Measurements from ENCODE around the gene DRG2.

Gene DRG2

DNA sequence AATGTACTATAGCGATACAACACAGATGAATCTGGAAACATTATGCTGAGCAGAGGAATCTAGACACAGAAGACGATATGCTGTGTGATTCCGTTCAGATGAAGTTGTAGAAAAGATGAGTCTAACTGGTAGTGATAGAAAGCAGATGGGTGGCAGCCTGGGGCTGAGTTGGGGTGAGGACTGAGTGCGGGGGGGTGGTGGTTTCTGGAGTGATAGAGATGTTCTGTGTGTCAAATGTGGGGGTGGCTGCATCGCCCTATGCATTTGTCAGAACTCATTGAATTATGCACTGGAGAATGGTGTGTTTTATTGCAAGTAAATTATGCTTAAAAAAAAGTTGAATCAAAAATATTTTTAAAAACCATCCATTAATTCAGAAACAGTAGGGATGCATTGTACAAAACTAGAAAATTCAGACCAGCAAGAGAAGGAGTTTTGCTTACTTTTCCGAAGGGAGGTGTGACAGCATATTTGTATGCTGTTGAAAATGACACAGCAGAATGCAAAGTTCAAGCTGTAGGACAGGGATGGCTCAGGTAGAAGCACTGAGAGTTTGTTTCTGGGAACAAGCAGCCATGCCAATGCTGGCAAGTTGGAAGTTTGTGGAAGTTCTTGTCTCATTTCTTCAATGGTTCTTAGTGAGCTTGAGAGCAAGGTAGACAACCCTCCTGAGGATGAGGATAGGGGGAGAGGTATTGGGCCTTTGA, 13.0 kb upstream of the DRG2 start:
- in situ Hi-C loops (cut with HindIII; ENCODE audit: low sequenced_read_pairs): no loop called here

DNA sequence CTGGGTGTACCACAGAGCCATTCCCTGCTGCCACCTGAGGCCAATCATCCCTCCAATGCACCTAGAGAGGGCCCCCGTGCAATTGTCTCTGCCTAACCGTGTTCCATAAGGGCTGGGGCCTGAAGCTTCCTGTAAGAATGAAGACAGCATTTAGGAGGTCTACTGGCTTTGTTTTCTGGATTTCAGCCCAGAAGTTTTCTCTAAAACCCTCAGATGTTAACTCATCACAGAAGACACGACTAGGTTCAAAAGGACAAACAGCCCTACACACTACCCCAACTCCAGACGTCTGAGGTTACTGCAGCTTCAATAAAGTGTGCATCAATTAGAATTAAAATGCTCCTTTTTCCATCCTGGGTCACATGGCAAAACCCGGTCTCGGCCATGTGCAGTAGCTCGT, 10.8 kb upstream of the DRG2 start:
- in situ Hi-C loops (cut with HindIII; ENCODE audit: low sequenced_read_pairs): no loop called here

DNA sequence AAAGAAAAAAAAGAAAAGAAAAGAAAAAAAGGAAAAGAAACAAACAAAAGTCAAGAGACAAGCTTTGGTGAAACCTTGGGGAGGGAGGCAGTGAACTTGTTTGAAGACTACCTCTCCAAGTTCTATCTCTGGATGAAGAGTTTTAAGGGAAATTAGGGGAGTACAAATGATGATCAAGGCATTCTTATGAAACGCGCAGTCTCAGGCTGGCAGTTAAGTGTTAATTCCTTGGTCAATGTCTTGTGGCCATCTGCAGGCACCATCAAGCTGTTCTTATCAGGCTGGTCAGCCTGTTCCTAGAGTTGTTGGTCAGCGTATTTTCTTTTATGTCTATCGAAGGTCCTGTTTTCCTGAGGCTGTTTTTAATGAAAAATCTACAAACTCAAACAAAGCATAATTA, 8.2 kb upstream of the DRG2 start:
- in situ Hi-C loops (cut with HindIII; ENCODE audit: low sequenced_read_pairs): no loop called here

DNA sequence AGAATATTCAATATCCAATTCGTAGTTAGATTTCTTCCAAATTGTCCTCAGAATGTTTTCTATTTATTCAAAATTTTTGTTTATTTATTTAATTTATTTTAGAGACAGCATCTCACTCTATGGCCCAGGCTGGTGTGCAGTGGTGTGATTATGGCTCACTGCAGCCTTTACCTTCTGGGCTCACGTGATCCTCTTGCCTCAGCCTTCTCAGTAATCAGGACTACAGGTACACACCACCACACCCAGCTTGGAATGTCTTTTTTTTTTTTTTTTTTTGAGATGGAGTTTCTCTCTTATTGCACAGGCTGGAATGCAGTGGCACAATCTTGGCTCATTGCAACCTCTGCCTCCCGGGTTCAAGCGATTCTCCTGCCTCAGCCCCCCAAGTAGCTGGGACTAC, 3.5 kb upstream of the DRG2 start:
- in situ Hi-C loops (cut with HindIII; ENCODE audit: low sequenced_read_pairs): no loop called here

DNA sequence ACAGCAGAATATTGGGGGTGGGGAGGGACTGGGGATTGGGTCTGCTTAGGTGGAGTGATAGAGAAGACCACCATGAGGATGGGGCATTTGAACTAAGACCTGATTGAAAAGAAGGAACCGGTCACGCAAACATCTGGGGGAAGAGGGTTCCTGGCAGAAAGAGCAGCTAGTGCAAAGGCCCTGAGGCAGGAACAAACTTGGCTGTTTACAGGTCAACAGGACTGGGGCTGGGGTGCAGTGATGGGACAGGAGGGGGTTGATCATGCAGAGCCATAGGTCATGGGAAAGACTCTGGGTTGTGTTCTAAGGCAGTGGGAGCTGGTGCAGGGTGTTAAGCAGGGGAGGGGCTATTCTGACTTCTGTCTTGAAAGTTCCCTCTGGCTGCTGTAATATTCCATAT, 1.9 kb downstream of the DRG2 start:
- in situ Hi-C loops (cut with HindIII; ENCODE audit: low sequenced_read_pairs): no loop called here

DNA sequence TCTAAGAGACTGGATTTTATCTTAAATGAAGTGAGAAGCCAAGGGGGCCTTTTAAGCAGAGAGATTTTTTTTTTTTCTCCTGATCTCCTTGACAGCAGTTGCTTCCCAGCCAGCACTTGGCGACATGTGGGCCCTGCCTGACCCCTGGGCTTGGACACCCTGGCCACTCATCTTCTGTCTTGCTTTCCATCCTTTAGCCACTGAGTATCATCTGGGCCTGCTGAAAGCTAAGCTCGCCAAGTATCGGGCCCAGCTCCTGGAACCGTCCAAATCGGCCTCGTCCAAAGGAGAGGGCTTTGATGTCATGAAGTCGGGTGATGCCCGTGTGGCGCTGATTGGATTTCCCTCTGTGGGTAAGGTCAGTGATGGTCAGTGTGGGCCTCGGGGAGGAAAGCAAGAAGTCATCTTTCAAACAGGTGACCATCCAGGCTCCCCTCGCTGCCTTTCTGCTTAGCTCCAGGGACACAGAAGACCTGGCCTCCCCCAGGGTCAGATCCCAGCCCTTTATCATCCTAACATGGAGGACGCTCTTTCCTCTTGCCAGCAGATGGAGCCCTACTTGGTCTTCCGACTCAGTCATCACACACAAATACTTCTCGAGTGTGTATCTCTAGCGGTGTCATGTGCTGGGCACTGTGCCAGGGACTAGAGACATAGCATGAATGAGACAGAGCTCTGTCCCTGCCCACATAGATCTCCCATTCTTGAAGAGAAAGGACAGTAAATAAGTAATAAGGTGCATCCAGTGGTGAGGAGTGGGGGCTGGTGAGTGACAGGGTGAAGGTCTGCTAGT, 6.1 kb downstream of the DRG2 start:
- in situ Hi-C loops (cut with HindIII; ENCODE audit: low sequenced_read_pairs): no loop called here

DNA sequence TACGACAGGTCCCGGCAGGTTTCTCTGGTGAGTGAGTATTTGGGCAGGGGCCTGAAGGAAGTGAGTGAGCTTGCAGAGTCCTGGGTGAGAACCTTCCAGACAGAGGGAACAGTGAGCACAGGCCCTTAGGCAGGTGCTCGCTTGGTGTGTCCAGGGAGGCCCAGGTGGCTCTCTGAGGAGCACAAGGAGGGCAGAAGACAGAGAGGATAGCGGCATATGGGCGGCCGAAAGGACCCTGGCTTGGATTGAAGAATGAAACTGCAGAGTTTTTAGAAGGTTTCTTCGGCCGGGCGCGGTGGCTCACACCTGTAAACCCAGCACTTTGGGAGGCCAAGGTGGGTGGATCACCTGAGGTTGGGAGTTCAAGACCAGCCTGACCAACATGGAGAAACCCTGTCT, 6.7 kb downstream of the DRG2 start:
- in situ Hi-C loops (cut with HindIII; ENCODE audit: low sequenced_read_pairs): no loop called here

DNA sequence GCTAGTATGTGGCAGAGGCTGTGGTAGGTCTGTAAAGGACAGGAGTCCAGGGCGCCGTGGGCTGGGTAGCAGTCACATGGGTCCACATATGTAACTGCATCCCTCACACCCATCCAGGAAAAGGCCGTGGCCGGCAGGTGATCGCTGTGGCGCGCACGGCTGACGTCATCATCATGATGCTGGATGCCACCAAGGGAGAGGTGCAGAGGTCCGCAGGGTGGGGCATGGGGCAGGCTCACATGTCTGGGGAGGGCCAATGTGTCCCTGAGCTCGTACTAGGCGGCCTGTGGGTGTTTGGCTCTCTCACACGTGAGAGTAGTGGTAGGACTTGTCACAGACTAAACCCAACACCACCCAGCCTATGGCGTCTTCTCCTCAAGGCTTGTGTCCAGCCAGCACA, 11.8 kb downstream of the DRG2 start:
- in situ Hi-C loops (cut with HindIII; ENCODE audit: low sequenced_read_pairs): no loop called here

DNA sequence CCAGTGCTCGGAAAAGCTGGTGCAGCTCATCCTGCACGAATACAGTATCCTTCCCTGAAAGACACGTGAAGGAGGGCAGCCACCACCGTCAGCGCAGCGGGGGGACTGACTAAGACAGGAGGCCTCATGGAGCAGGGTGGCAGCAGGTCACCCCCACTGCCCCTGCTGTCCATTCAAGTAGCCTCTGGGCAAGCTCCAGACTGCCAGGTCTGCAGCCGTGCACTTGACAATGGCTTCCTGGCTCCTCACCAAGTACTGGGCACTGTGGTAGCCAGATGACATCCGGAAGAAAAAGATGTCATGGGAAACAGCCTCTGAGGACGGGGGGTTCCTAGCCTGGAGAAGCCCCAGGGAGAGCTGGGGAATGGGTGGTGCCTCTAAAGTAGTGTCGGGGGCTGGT, 12.9 kb downstream of the DRG2 start:
- in situ Hi-C loops (cut with HindIII; ENCODE audit: low sequenced_read_pairs): loop anchor here (10.0 kb wide), 1 partner anchor 174 kb away; no protein-coding TSS in a partner anchor

DNA sequence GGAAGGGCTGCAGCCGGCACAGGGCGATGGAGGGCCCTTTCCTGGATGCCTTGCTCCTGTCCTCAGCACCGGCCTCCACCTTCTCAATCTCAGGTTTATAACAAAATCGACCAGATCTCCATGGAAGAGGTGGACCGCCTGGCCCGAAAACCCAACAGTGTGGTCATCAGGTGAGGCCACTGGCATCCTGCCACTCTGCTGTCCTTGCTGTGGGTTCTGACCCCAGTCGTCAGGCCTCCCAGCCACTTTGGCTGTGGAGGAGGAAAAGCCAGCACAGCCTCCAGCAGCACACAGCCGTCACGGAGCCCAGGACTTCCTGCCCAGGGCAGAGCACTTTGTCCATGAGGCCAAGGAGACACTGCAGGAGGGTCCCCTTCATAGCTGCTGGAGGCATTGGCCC, 14.1 kb downstream of the DRG2 start:
- in situ Hi-C loops (cut with HindIII; ENCODE audit: low sequenced_read_pairs): loop anchor here (10.0 kb wide), 1 partner anchor 173 kb away; no protein-coding TSS in a partner anchor

DNA sequence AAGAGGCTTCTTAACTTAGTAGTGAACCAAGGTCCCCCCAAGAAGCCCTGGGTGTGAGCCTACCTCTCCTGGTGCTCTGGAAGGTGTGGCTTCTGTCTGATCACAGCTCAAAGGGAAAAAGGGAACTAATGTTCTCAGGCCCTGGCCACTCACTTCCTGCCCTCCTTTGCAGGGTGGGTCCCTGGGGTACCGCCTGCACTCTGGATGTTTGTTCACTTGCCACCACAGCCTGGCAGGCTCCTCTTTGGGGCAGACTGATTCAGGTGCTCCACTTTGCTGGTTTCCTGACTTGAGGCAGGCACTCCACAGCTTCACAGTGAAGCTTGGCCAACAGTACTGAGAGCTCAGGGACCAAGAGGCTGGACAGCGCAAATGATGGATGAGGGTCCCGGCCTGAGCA, 14.9 kb downstream of the DRG2 start:
- in situ Hi-C loops (cut with HindIII; ENCODE audit: low sequenced_read_pairs): loop anchor here (10.0 kb wide), 1 partner anchor 172 kb away; no protein-coding TSS in a partner anchor

DNA sequence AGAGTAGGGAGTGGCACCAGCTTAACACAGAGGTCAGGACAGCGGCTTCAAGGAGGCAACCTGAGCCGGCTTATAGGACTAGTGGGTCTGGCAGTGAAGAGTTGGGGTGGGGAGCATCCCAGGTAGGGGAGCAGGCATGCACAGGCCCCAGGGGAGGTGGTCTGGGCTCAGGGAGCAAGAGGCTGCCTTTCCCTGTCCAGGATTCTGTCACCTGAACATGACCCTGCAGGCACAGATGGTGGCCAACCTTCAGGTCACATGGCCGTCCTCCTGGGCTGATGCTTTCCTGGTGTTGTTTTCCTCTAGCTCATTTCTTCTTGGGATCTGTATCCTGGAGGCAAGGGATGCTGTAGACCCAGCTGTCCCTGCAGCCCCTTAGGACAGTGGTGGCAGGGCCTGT, 17.3 kb downstream of the DRG2 start:
- in situ Hi-C loops (cut with HindIII; ENCODE audit: low sequenced_read_pairs): loop anchor here (10.0 kb wide), 1 partner anchor 170 kb away; no protein-coding TSS in a partner anchor

DNA sequence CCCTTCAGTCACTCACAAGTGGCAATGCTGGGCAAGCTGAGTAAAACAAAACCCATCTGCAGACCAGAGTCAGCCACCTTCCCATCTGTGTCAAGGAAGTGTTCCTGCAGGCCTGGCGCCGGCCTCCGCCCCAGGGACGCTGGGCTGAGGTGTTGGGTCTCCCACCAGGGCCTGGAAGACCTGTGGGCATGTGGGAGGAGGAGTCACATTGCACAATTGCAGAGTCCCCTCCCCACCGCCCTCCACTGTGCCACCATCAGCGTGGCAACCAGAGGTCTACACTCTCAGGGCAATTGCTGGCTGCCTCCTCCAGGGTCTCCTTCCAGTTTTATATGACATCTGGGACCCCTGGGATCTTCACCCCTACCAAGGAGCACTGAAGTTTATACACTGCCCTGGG, 17.8 kb downstream of the DRG2 start:
- in situ Hi-C loops (cut with HindIII; ENCODE audit: low sequenced_read_pairs): loop anchor here (10.0 kb wide), 1 partner anchor 169 kb away; no protein-coding TSS in a partner anchor

DNA sequence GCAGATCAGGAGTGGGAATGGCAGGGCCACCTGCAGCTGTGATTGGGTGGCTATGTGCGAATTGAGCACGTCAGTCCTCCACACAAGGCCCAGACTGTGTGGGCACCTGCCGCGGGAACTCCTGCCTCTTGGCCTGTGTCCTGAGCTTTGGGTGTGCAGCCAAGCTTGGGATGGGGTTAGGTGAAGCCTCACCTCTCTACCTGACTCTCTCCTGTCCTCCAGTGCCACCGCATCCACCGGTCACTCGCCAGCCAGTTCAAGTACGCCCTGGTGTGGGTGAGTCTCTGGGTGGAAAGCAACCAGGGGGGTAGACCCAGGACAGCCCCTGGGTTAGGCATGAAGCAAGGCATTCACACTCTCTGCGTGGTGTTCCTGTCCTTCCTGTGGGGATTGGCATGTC, 18.5 kb downstream of the DRG2 start:
- in situ Hi-C loops (cut with HindIII; ENCODE audit: low sequenced_read_pairs): loop anchor here (10.0 kb wide), 1 partner anchor 169 kb away; no protein-coding TSS in a partner anchor

DNA sequence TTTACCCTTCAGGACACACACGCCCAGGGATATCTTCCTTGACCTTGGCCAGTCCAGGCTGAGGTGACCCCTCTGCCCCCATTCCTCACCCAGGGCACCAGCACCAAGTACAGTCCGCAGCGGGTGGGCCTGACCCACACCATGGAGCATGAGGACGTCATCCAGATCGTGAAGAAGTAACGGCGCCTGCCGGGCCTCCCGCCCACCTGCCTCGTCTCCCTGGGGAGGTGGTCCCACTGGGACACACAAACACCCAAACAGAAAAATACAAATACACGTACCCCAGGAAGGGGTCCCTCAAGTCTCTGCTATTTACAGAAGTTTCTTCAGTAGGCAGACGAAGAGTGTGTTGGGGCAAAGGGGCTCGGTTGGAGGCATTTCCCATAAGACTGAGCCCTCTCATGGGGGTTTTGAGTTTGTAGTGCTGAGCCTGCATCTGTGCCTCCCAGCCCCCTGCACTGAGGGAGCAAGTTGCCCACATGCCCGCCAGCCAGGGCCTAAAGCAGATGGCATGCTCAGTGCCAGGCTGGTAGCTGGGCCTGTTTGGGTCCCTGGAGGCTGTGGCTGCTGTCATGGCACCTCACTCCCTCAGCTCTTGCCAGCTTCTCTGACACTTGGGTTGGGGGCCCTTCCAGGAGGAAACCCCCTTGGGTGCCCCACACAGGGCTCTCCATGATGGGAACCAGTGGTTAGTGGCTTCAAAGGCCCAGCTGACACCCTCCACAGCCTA, 19.5 kb downstream of the DRG2 start:
- in situ Hi-C loops (cut with HindIII; ENCODE audit: low sequenced_read_pairs): loop anchor here (10.0 kb wide), 1 partner anchor 168 kb away; no protein-coding TSS in a partner anchor

DNA sequence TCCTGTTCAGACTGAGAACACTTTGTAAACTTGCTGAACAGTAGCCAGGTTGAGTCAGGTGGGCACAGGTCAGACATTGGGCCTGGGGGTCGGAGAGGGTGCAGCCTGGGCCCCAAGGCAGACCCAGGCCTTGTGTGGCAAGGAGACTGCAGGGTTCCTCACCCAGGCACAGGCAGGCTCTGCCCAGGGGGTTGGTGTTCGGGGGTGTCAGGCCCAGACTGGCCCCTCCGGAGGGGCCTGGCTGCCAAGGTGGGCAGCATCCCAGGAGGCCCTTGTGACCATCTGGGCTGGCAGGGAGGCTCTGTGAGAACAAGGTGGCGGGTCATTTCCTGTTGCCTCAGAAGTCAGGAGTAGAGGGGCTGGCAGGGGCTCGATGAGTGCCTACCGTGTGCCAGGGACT, 20.2 kb downstream of the DRG2 start:
- in situ Hi-C loops (cut with HindIII; ENCODE audit: low sequenced_read_pairs): loop anchor here (10.0 kb wide), 1 partner anchor 167 kb away; no protein-coding TSS in a partner anchor

DNA sequence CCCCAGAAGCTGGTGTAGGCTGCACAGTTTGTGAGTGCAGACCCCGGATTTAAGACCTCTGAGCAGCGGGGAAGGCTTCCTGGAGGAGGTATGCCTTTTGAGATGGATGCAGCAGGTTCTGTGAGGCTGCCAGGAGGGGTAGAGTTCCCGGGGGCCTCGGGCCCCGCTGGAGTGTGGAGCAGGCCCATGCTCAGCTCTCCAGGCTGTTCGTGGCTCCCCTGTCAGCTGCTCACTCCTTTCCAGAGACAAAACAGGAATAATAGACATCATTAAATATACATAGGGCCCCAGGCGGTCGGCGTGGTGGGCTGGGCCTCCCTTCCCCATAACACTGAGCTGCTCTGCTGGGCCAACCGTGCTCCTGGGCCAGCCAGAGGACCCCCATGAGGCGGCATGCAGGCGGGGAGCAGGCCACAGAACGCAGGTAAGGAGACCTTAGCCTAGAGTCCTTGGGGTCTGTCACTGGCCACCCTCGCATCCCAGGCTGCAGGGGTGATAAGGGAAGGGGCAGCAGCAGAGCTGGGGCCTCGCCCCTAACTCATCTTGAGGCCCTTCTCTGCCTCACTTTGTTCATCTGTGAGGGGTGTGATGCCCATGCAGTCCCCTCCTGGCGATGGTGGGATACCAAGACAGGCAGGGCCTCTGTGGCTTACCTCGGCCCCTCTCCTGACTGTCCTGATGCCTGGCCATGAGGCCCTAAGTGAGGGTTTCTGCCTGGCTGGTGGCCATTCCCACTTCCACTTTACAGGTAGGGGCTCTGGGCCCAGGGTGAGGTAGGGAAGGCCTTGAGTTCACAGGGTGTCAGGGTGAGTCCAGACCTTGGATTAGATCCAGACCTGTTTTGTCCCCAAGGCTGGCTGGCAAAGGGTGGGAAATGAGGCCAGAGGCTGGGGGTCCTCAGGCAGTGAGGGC, 20.9 kb downstream of the DRG2 start, which contains the start of gene MYO15A:
Gene MYO15A, plus strand, starts transcription at position 356 of the 912 bp plus-strand sequence. CDS start 10,045 bp downstream, outside the sequence.
- in situ Hi-C loops (cut with HindIII; ENCODE audit: low sequenced_read_pairs): loop anchor here (10.0 kb wide), 1 partner anchor 166 kb away; no protein-coding TSS in a partner anchor

DNA sequence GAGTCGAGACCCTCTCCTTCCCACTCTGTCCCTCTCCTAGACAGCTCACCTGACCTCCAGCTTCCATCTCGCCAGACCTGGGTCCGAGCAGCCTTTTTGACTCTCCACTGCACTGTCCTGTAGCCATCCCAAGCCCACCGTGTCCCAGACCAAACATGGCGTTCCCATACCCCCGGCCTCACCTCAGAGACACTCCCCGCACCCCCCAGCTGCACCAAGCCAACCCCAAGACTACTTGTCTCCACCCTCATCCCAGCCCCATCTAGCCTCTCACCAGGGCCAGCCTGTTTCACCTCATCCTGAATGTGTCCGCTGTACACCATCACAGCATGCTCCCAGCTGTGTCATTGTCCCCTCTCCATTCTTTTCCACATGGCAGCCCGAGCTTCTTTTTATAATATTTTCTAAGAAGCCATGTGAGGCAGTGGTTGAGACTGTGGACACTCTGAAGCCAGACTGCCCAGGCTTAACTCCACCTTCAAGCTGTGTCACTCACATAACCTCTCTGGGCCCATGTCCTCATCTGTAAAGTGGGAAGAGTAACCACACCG, 22.3 kb downstream of the DRG2 start:
- in situ Hi-C loops (cut with HindIII; ENCODE audit: low sequenced_read_pairs): loop anchor here (10.0 kb wide), 1 partner anchor 165 kb away; no protein-coding TSS in a partner anchor

DNA sequence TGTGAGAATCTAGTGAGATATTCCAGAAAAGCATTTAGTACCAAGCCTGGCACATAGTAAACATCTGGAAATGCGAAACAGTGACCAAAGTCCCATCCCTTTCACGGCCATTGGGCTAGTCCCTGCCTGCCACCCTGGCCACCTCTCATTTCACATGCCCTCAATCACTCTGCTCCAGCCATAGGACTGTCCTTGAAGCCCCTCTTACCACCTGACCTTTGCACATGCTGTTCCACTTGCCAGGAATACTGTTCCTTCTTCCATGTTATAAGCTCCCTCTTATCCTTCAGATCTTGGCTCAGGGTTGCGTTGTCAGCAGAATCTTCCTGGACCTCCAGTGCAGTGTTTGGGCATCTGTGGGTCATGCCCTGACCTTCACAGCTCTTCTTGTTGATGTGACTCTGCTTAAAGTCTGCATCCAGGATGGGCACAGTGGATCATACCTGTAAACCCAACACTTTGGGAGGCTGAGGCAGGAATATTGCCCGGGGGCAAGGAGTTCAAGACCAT, 22.9 kb downstream of the DRG2 start:
- in situ Hi-C loops (cut with HindIII; ENCODE audit: low sequenced_read_pairs): no loop called here
